ENCODE data around the gene ANGPTL2.

The ANGPTL2 gene

DNA sequence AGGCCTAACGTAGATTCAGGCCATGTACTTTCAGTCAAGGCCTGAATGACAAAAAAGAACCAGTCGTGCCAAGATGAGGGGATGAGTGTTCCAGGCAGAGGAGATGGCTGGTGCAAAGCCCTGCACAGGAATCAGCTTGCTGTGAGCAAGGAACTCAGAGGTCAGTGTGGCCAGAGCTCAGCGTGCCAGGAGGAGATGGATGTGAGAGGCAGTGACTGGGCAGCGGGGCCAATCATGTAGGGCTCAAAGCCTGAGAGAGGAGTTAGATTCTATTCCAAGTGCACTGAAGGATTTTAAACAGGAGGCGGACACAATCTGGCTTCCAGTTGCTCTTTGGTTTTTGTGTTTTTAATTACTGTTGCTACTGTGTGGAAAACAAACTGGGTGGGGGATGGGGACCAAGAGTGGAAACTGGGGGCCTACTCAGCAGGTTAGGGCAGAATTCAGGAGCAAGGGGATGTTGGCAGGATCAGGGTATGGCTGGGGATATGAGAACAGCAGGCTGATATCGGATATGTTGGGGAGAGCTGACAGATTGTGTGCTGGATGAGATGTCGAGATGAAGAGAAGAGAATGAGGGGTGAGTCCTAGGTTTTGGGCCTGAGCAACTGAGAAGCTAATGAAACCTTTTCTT, 64.3 kb downstream of the ANGPTL2 start:
- Histone ChIP-seq H3K4me1 (ENCODE audit: control insufficient read depth in 1 of 2, insufficient read depth in 2 of 2, low read length in 2 of 2) (no peaks in the 10 kb centered on the region), H3K27ac (ENCODE audit: low read depth, low read length) (no peak overlapping the region), H3K4me2 (ENCODE audit: low read length) (no peak overlapping the region), H3K9me3 (ENCODE audit: insufficient read depth, low read depth, low read length) (no peaks in the 10 kb centered on the region), H3K79me1 (ENCODE audit: low read length) (no peaks in the 10 kb centered on the region), H3K14ac (ENCODE audit: low read length) (no peak overlapping the region), H4K12ac (ENCODE audit: low read depth, low read length) (no peak overlapping the region), H3K79me2 (ENCODE audit: control insufficient read depth, insufficient read depth, low read length, poor library complexity) (no peaks in the 10 kb centered on the region), H2BK120ac (ENCODE audit: insufficient read depth, low read length, poor library complexity) (no peak overlapping the region), H3K4me3 (ENCODE audit: low read depth, low read length) (no peak overlapping the region), H4K91ac (ENCODE audit: low read depth, low read length) (no peak overlapping the region), H3K4ac (ENCODE audit: low read depth, low read length) (no peak overlapping the region), H3K9ac (ENCODE audit: low read length) (no peak overlapping the region), H3K36me3 (ENCODE audit: control insufficient read depth in 1 of 2, insufficient read depth in 2 of 2, low read length in 2 of 2) (no peaks in the 10 kb centered on the region), H3K27me3 (ENCODE audit: insufficient read depth, low read length) (no peaks in the 10 kb centered on the region), H2AK5ac (ENCODE audit: low read length) (no peak overlapping the region), H2BK12ac (ENCODE audit: low read length) (no peak overlapping the region), H2AFZ (ENCODE audit: insufficient read depth, low read length, poor library complexity) (no peak overlapping the region), H3K18ac (ENCODE audit: low read length) (no peak overlapping the region), H3K23ac (ENCODE audit: low read length) (no peak overlapping the region), H4K8ac (ENCODE audit: low read depth, low read length) (no peak overlapping the region), H2BK5ac (ENCODE audit: low read depth, low read length, poor library complexity) (no peak overlapping the region)
- no peak for DNase-seq
- no CpG with 5 or more reads among the region's 7 CpGs for WGBS (ENCODE audit: extremely low coverage, insufficient coverage, insufficient read length)

DNA sequence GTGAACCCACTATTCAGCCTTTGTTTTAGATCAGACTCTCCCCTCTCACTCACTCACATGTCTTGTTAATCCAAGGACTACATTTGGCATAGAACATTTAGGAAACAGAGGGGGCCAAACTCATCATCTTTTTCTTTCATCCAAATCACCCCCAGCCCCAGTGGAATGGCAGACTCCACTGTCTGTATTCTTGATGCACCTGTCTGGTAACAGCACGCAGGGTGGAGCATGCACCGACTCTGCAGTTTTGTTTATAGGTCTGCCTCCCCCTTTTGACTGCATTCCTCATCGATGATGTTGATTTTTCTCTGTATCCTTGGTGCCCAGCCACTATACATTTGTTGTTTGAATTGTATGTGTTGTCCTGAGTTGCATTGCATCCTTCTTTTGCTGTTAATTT, 66.0 kb downstream of the ANGPTL2 start:
- H3K27me3 ChIP-seq (ENCODE audit: insufficient read depth, low read length) = no peaks in the 10 kb centered on the region
- no peak overlapping the region for H2BK5ac ChIP-seq (ENCODE audit: low read depth, low read length, poor library complexity)
- H2BK120ac ChIP-seq (ENCODE audit: insufficient read depth, low read length, poor library complexity) = no peak overlapping the region
- H3K23ac ChIP-seq (ENCODE audit: low read length) = no peak overlapping the region
- no peak overlapping the region for H3K27ac ChIP-seq (ENCODE audit: low read depth, low read length)
- H3K9me3 ChIP-seq (ENCODE audit: insufficient read depth, low read depth, low read length) = no peaks in the 10 kb centered on the region
- H3K4me2 ChIP-seq (ENCODE audit: low read length) = no peak overlapping the region
- H4K91ac ChIP-seq (ENCODE audit: low read depth, low read length) = no peak overlapping the region
- H3K79me1 ChIP-seq (ENCODE audit: low read length) = no peaks in the 10 kb centered on the region
- no peak overlapping the region for H3K14ac ChIP-seq (ENCODE audit: low read length)
- no peak overlapping the region for H3K9ac ChIP-seq (ENCODE audit: low read length)
- no peak overlapping the region for H2BK12ac ChIP-seq (ENCODE audit: low read length)
- no peak overlapping the region for H3K18ac ChIP-seq (ENCODE audit: low read length)
- no peak overlapping the region for H4K8ac ChIP-seq (ENCODE audit: low read depth, low read length)
- H2AK5ac ChIP-seq (ENCODE audit: low read length) = no peak overlapping the region
- no peak for DNase-seq
- H3K4ac ChIP-seq (ENCODE audit: low read depth, low read length) = no peak overlapping the region
- no CpG with 5 or more reads among the region's 3 CpGs for WGBS (ENCODE audit: extremely low coverage, insufficient coverage, insufficient read length)
- H3K36me3 ChIP-seq (ENCODE audit: control insufficient read depth in 1 of 2, insufficient read depth in 2 of 2, low read length in 2 of 2) = no peaks in the 10 kb centered on the region
- H3K79me2 ChIP-seq (ENCODE audit: control insufficient read depth, insufficient read depth, low read length, poor library complexity) = no peaks in the 10 kb centered on the region
- H4K12ac ChIP-seq (ENCODE audit: low read depth, low read length) = no peak overlapping the region
- H3K4me1 ChIP-seq (ENCODE audit: control insufficient read depth in 1 of 2, insufficient read depth in 2 of 2, low read length in 2 of 2) = no peaks in the 10 kb centered on the region
- no peak overlapping the region for H3K4me3 ChIP-seq (ENCODE audit: low read depth, low read length)
- no peak overlapping the region for H2AFZ ChIP-seq (ENCODE audit: insufficient read depth, low read length, poor library complexity)

DNA sequence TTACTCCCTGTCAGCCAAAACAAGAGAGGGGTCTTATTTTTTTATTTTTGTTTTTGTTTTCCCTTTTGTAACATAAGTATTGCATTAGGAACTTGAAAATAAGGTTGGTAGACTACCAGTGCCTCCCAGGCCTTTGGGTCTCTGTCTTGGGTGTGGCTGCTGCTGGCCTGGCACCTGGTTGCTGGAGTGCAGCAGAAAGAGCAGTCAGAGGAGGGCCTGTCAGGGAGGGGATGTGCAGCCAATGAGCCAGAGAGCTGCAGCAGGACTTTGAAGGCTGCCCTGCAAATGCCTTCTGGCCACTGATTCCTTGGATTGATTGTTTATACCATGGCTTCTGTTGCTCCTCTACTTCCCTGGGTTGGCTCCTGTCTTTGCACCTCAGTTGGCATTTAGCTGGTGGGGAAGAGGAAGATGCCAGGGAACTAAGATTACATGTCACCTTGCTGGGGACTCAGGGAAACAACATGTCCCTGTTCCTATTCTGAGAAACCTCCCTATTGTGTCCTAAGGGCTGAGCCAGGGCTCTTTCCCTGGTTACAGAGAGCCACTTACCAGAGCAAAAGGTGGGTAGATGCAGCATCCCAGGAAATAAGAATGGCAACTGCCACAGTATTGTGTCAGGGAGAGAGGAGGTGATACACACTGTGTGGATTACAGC, 66.6 kb downstream of the ANGPTL2 start:
- Histone ChIP-seq H2BK5ac (ENCODE audit: low read depth, low read length, poor library complexity) (no peak overlapping the region), H3K9ac (ENCODE audit: low read length) (no peak overlapping the region), H3K9me3 (ENCODE audit: insufficient read depth, low read depth, low read length) (no peaks in the 10 kb centered on the region), H3K36me3 (ENCODE audit: control insufficient read depth in 1 of 2, insufficient read depth in 2 of 2, low read length in 2 of 2) (no peaks in the 10 kb centered on the region), H3K4ac (ENCODE audit: low read depth, low read length) (no peak overlapping the region), H3K4me2 (ENCODE audit: low read length) (no peak overlapping the region), H3K4me1 (ENCODE audit: control insufficient read depth in 1 of 2, insufficient read depth in 2 of 2, low read length in 2 of 2) (no peaks in the 10 kb centered on the region), H3K27ac (ENCODE audit: low read depth, low read length) (no peak overlapping the region), H3K18ac (ENCODE audit: low read length) (no peak overlapping the region), H4K12ac (ENCODE audit: low read depth, low read length) (no peak overlapping the region), H3K79me2 (ENCODE audit: control insufficient read depth, insufficient read depth, low read length, poor library complexity) (no peaks in the 10 kb centered on the region), H2BK120ac (ENCODE audit: insufficient read depth, low read length, poor library complexity) (no peak overlapping the region), H3K4me3 (ENCODE audit: low read depth, low read length) (no peak overlapping the region), H4K91ac (ENCODE audit: low read depth, low read length) (no peak overlapping the region), H3K23ac (ENCODE audit: low read length) (no peak overlapping the region), H4K8ac (ENCODE audit: low read depth, low read length) (no peak overlapping the region), H3K14ac (ENCODE audit: low read length) (no peak overlapping the region), H2BK12ac (ENCODE audit: low read length) (no peak overlapping the region), H3K27me3 (ENCODE audit: insufficient read depth, low read length) (no peaks in the 10 kb centered on the region), H3K79me1 (ENCODE audit: low read length) (no peaks in the 10 kb centered on the region), H2AFZ (ENCODE audit: insufficient read depth, low read length, poor library complexity) (no peak overlapping the region), H2AK5ac (ENCODE audit: low read length) (no peak overlapping the region)
- DNase-seq = no peak

DNA sequence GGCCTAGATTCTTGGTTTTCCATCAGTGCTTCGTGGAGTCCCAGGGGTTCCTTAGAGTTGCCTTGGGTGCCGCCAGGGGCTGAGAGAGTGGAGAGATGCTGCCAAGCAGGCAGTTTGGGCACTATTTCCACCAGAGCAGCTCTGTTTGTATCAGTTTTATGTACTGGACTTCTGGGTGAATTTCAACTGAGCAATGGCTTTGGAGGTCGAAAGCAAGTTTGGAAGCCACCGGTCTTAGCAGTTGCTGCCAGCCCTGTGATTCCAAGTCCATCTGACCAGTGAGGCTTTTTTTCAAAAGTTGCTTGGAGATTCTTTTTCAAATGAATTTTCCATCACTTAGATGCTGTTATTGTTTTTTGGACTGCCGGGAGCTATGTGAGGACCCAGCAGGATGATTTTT, 68.5 kb downstream of the ANGPTL2 start:
- Histone ChIP-seq H3K23ac (ENCODE audit: low read length) (no peak overlapping the region), H2BK12ac (ENCODE audit: low read length) (no peak overlapping the region), H3K4me2 (ENCODE audit: low read length) (no peak overlapping the region), H4K12ac (ENCODE audit: low read depth, low read length) (no peak overlapping the region), H3K4me1 (ENCODE audit: control insufficient read depth in 1 of 2, insufficient read depth in 2 of 2, low read length in 2 of 2) (no peaks in the 10 kb centered on the region), H4K91ac (ENCODE audit: low read depth, low read length) (no peak overlapping the region), H3K4me3 (ENCODE audit: low read depth, low read length) (no peak overlapping the region), H3K9ac (ENCODE audit: low read length) (no peak overlapping the region), H3K14ac (ENCODE audit: low read length) (no peak overlapping the region), H3K4ac (ENCODE audit: low read depth, low read length) (no peak overlapping the region), H2AK5ac (ENCODE audit: low read length) (no peak overlapping the region), H3K36me3 (ENCODE audit: control insufficient read depth in 1 of 2, insufficient read depth in 2 of 2, low read length in 2 of 2) (peaks cover 0 to 1% of the 10 kb centered on the region in 2 experiments), H2AFZ (ENCODE audit: insufficient read depth, low read length, poor library complexity) (no peak overlapping the region), H2BK5ac (ENCODE audit: low read depth, low read length, poor library complexity) (no peak overlapping the region), H3K79me2 (ENCODE audit: control insufficient read depth, insufficient read depth, low read length, poor library complexity) (no peaks in the 10 kb centered on the region), H3K18ac (ENCODE audit: low read length) (no peak overlapping the region), H3K9me3 (ENCODE audit: insufficient read depth, low read depth, low read length) (no peaks in the 10 kb centered on the region), H3K27me3 (ENCODE audit: insufficient read depth, low read length) (no peaks in the 10 kb centered on the region), H3K79me1 (ENCODE audit: low read length) (no peaks in the 10 kb centered on the region), H2BK120ac (ENCODE audit: insufficient read depth, low read length, poor library complexity) (no peak overlapping the region), H4K8ac (ENCODE audit: low read depth, low read length) (no peak overlapping the region), H3K27ac (ENCODE audit: low read depth, low read length) (no peak overlapping the region)
- no peak for DNase-seq
- no CpG with 5 or more reads among the region's 5 CpGs for WGBS (ENCODE audit: extremely low coverage, insufficient coverage, insufficient read length)

All from trophoblast cell (in vitro differentiated cells and primary cell).